ENCODE measurements around the gene CELF2. TPM values are rescaled to one million over a fixed set of nuclear protein-coding genes. Genes with fewer than 3 reads are reported as not detected.

The CELF2 gene
- total and polyA plus RNA-seq, 2 experiments from 2014 or later, result 16.6 to 26.9 TPM

- Histone ChIP-seq H3K4me3 (no peak overlapping the region), H3K4me2 (no peak overlapping the region), H3K36me3 (replicated peaks; ENCODE audit: insufficient read depth, low read depth) (no peaks in the 10 kb centered on the region), H3K79me2 (no peaks in the 10 kb centered on the region), H3K4me1 (ENCODE audit: insufficient read depth) (no peaks in the 10 kb centered on the region), H3K27me3 (no peaks in the 10 kb centered on the region), H3K9me3 (ENCODE audit: low read depth) (no peaks in the 10 kb centered on the region), H4K20me1 (ENCODE audit: insufficient read depth, poor library complexity, severe bottlenecking) (no peaks in the 10 kb centered on the region), H2AFZ (no peak overlapping the region), H3K27ac (no peak overlapping the region), H3K9me2 (replicated peaks; ENCODE audit: insufficient read depth) (no peaks in the 10 kb centered on the region)
- TF ChIP-seq EZH2 (IDR thresholded peaks at IDR 0.05; ENCODE audit: borderline replicate concordance), result no peak
- TF ChIP-seq CTCF (IDR thresholded peaks at IDR 0.05; ENCODE audit: poor library complexity), result no peak
- no peak for TF ChIP-seq EZH2phosphoT487 (IDR thresholded peaks at IDR 0.05; ENCODE audit: low read depth, severe bottlenecking, unreplicated experiment)
- 78% methylated on average over 9 of the region's 9 CpGs for WGBS (ENCODE audit: low lambda C conversion rate, missing lambda C conversion rate)
- DNase-seq (ENCODE audit: low spot score), result no peak
Observed at GRCh38 chr10:11282156-11282555, 264.5 kb downstream of the CELF2 start.

GRCh38 chr10:11282661-11283060, 265.0 kb downstream of the CELF2 start:
- Histone ChIP-seq H3K4me3 (no peak overlapping the region), H3K9me2 (replicated peaks; ENCODE audit: insufficient read depth) (no peaks in the 10 kb centered on the region), H3K4me1 (ENCODE audit: insufficient read depth) (no peaks in the 10 kb centered on the region), H3K79me2 (no peaks in the 10 kb centered on the region), H3K9me3 (ENCODE audit: low read depth) (no peaks in the 10 kb centered on the region), H3K27ac (no peak overlapping the region), H3K27me3 (no peaks in the 10 kb centered on the region), H2AFZ (no peak overlapping the region), H3K36me3 (replicated peaks; ENCODE audit: insufficient read depth, low read depth) (no peaks in the 10 kb centered on the region), H3K4me2 (no peak overlapping the region), H4K20me1 (ENCODE audit: insufficient read depth, poor library complexity, severe bottlenecking) (no peaks in the 10 kb centered on the region)
- TF ChIP-seq EZH2 (IDR thresholded peaks at IDR 0.05; ENCODE audit: borderline replicate concordance) (no peak), EZH2phosphoT487 (IDR thresholded peaks at IDR 0.05; ENCODE audit: low read depth, severe bottlenecking, unreplicated experiment) (no peak), CTCF (IDR thresholded peaks at IDR 0.05; ENCODE audit: poor library complexity) (no peak)
- WGBS (ENCODE audit: low lambda C conversion rate, missing lambda C conversion rate), result 84% methylated on average over 8 of the region's 8 CpGs
- DNase-seq (ENCODE audit: low spot score), result no peak

- 100% methylated on average over 5 of the region's 7 CpGs for WGBS (ENCODE audit: low lambda C conversion rate, missing lambda C conversion rate)
- Histone ChIP-seq H3K9me2 (replicated peaks; ENCODE audit: insufficient read depth) (no peaks in the 10 kb centered on the region), H3K4me3 (no peak overlapping the region), H3K4me2 (no peak overlapping the region), H3K36me3 (replicated peaks; ENCODE audit: insufficient read depth, low read depth) (no peaks in the 10 kb centered on the region), H3K79me2 (no peaks in the 10 kb centered on the region), H3K27ac (no peak overlapping the region), H4K20me1 (ENCODE audit: insufficient read depth, poor library complexity, severe bottlenecking) (no peaks in the 10 kb centered on the region), H3K9me3 (ENCODE audit: low read depth) (no peaks in the 10 kb centered on the region), H3K4me1 (ENCODE audit: insufficient read depth) (no peaks in the 10 kb centered on the region), H3K27me3 (no peaks in the 10 kb centered on the region), H2AFZ (no peak overlapping the region)
- TF ChIP-seq EZH2 (IDR thresholded peaks at IDR 0.05; ENCODE audit: borderline replicate concordance) (no peak), CTCF (IDR thresholded peaks at IDR 0.05; ENCODE audit: poor library complexity) (no peak), EZH2phosphoT487 (IDR thresholded peaks at IDR 0.05; ENCODE audit: low read depth, severe bottlenecking, unreplicated experiment) (no peak)
- no peak for DNase-seq (ENCODE audit: low spot score)
Observed at GRCh38 chr10:11284291-11285085, 266.8 kb downstream of the CELF2 start.

Measured in hepatocyte (in vitro differentiated cells).